ENCODE results near the gene ZNF319.
A peak's percentile ranks its signal among the peaks of the same experiment; 100 is the strongest.
"Not testable (repeated sequence)": the region's sequence is repeated elsewhere in the genome, so short reads cannot be mapped to it uniquely, and the experiment has no call there.

Gene ZNF319

DNA sequence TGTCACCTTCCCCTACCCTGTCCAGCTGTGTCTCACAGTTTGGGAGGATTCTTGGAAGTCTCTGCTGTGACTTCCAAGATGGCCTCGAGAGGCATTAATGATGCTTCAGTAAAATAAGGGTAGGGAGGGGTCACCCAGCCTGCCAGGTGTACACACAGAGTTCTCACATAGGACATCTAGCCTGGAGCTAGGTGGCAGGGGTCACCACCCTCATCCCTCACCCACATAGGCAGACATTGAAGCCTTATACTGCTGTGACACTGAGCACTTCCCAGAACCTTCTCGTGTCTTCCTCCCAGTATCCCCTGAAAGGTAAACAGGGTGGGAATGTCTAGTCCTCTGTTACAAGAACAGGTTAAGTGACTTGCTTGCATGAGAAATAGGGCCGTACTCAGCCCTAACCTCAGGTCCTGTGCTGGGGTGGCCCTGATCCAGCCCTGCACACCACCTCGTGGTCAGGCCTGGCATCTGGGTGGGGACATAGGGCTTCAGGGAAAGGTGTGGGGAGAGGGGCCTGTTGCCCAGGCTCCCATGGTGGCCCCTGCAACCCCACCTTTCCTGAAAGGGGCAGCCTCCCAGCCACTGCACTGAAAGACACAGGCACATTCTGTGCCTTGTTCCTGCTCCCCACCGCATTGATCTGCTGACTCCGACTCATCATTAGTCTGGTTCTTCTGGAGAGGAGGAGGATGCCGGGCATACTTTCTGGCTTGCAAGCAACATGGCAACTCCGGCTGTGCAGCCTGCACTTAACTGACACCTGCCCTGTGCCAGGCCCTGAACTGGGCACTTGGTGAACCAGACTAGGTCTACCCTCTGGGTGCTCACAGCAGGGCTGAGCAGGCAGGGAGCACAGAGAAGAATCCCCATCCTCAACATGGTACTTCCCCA is 21.4 kb upstream of the ZNF319 start:
- DNase-seq: peak; percentile 61

GRCh38 chr16:58020628-58021521 is 20.4 kb upstream of the ZNF319 start:
- DNase-seq: peak; percentile 34

DNA sequence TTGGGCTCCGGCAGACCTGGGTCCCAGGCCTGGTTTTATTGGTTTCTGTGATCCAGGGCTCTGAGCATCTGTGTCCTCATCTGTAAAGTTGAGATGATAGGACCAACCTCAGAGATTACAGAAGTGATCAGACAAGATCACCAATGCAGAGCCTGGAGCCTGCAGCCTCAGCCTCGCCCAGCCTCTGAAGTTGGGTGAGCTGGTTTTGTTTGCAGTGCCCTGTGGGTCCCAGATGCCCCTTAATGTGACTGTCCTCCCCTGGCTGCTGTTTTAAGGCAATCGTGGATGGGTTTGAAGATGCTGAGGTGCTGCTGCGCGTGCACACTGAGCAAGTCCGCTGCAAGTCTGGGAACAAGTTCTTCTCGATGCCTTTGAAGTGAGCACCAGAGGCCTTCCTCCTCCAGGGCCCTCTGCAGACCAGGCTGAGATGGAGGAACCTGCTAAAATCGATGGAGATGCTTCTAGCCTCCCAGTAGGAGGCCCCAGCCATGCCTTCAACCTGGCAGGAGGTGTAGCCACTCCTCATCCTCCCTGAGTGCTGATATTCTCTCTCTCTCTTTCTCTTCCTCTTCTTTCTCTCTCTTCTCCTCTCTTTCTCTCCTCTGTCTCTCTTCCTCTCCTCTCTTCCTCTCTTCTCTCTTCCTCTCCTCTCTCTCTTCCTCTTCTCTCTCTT is 19.5 kb upstream of the ZNF319 start:
- no peak for DNase-seq

DNA sequence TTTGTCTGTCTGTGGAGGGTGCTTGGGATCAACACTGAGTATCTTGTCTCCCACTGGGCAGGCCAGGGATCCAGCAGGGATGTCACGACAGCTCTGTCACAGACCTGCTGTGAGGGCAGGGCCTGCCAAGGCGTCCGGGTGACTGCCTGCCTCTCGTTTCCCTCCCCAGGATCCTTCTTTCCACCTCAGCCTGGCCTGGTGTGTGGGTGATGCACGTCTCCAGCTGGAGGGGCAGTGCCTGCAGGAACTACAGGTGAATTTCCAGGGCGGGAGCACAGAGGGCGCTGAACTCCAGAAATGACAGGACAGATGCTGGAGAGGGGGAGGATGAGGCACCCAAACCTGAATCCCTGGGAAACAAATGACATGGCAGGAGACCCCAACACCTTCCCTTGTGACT is 18.3 kb upstream of the ZNF319 start:
- DNase-seq: no peak

- no peak for DNase-seq
These were observed 16.5 kb upstream of the ZNF319 start for GRCh38 chr16:58016840-58017446.

DNA sequence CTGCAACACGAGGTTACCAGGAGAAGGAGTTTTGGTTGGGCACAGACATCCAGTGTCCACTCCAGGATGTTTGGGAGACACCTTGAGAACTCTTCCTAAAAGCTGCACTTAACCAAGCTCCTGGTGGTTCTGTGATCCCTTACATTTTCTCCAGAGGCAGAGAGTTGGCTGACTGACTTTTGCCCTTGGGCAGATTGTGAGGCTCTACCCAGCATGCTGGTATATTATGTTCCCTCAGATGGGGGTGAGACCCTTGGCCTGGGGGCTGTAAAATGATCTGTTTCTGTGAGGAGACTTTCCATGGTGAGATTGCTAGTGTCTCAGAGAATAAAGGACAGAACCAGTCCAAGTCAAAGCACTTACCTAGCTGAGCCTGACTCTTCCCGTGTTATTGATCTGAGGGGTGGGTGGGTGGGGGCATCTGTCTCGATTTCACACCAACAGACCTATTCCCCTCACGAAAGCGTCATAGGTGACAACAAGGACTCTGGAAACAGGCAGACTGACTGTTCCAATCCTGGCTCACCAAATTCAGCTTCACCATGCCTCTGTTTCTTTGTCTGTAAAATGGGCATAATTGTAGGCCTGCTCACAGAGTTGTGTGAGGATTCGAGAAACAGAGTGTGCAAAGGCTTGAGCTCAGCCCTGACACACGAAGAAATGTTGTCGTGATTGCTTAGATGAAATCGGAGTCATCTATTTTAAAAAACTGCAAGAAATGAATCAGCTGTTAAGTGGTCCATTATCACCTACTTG is 12.9 kb upstream of the ZNF319 start:
- DNase-seq: no peak

DNA sequence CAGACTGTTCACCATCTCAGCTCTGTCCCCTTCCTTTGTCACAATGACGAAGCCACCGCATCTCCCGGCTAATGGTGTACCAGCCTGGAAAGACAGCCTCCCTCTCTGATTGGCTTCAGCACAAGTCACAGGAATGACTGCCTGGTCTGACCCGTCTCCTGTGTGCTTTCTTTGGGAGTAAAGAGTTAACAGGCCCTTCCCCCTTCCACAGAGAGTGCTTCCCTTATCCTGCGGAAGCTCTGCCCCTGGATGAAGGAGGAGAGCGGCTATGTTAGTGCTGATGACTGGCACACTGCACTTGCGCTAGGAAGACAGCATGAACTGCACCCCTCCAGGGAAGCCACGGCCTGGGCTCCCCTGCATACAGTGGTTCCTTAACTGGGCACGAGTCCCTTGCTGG is 12.0 kb upstream of the ZNF319 start:
- DNase-seq: no peak

DNA sequence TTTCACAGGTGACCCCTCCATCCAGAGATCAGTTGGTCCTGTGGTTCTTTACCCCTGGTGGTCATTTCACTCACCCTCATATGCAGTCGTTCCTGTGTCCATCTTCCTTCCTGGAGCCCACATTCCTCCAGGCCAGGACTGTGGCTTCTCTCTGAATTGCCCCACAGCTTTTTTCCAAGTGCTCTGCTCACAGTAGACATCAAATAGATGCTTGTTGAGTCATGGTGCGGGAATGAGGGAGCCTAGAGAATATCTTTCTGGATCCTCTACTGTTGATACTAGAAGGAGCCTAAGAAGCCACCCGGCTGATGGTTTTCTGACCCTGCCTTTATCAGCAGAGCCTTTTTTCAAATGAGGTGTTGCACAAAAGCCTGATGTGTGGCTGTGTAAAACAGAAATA is 11.2 kb upstream of the ZNF319 start:
- peak; percentile 85 for DNase-seq

- DNase-seq: peak; percentile 28
These were observed 10.4 kb upstream of the ZNF319 start for GRCh38 chr16:58010886-58011285.

- no peak for DNase-seq
These were observed 9.5 kb upstream of the ZNF319 start for GRCh38 chr16:58009856-58010416.

DNA sequence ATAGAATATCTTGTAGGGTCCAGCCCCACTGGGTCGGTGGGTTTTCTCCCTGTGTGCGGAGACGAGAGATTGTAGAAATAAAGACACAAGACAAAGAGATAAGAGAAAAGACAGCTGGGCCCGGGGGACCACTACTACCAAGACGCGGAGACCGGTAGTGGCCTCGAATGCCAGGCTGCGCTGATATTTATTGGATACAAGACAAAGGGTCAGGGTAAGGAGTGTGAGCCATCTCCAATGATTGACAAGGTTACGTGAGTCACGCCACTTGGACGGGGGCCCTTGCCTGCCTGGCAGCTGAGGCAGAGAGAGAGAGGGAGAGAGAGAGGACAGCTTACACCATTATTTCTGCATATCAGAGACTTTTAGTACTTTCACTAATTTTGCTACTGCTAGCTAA is 4.3 kb upstream of the ZNF319 start:
- DNase-seq: not testable (repeated sequence)

GRCh38 chr16:58002936-58003335 is 2.5 kb upstream of the ZNF319 start:
- DNase-seq: no peak

- no peak for DNase-seq
These were observed 1.9 kb upstream of the ZNF319 start for GRCh38 chr16:58002416-58002800.

DNA sequence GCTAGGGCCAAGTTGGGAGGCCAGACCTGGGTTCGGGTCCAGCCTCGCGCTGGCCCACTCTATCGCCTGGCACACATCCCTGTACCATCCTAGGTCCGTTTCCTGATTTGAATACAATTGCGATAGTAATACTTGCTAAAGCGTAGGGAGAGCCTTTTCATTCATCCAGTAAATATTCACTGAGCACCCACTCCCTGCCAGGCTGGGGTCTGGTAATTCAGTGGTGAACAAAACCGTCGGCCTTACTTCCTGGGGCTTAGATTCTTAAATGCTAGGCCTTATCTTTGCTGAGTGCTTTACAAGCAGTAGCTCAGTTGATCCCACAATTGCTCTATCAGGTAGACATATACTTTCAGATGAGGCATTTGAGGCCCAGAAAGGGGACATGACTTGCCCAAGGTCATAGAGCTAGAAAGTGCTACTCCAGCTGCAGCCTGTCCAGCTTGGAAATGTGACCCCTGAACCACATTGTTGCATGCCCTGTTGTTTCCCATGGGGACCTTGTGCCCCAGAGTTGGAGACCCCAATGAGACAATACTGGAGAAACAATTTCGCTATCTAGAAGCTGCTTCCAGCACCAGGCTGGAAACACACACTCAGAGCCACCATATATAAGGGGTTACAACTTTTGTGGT is 1.4 kb upstream of the ZNF319 start:
- DNase-seq: no peak

- peak; percentile 81 for DNase-seq
These were observed 519 bp upstream of the ZNF319 start, which contains the start of gene USB1 for GRCh38 chr16:58000706-58001676. USB1 (plus strand) TSS chr16:58001407; CDS start chr16:58001484, 77 bp downstream.

GRCh38 chr16:57999366-57999970 is 1.0 kb downstream of the ZNF319 start:
- peak; percentile 26 for DNase-seq

DNA sequence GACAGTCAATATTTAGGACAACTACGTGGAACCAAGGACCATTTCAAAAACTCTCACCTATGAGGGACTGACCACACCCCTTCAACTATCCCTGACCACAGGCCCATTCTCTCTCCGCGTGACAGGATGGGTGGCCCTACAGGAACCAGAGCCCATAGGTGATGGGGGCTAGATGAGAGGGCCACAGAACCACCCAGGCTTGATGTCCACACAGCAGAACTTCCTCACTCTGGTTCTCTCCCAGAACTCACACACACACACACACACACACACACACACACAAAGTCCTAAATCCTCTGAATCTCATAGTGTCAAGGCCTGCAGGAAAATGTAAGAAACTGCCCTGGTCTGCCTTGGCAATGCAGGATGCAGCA is 1.5 kb downstream of the ZNF319 start:
- no peak for DNase-seq

- DNase-seq: no peak
These were observed 2.0 kb downstream of the ZNF319 start for GRCh38 chr16:57998486-57998885.
